ENCODE data around the gene ZNF521.

GRCh38 chr18:25223211-25223610, 128.8 kb downstream of the ZNF521 start:
- no peak for TF ChIP-seq CTCF (IDR thresholded peaks at IDR 0.05)
- TF ChIP-seq POLR2A (IDR thresholded peaks at IDR 0.05): no peak
- TF ChIP-seq POLR2AphosphoS5 (IDR thresholded peaks at IDR 0.05): no peak

Measured in breast epithelium (tissue), 3 donors.